NT2/D1 (cell line): Measurements from ENCODE around the gene CCDC174.

Source experiments
- SUZ12 ChIP-seq: IDR thresholded peaks from 2 replicates; pipeline ENCODE4 v1.6.1; 2011; ENCODE audit not compliant: insufficient read length, insufficient read depth; ENCODE audit errors: extremely low read depth
- ZNF274 ChIP-seq: IDR thresholded peaks from 2 replicates; pipeline ENCODE4 v1.6.1; 2011; ENCODE audit warnings: mild to moderate bottlenecking, low read depth, low read length

- no peak for TF ChIP-seq SUZ12
- TF ChIP-seq ZNF274 = no peak
These were observed 34.7 kb upstream of the CCDC174 start for GRCh38 chr3:14616606-14617507.
